Measurements from ENCODE around the gene SLC44A4. TPM values are rescaled to one million over a fixed set of nuclear protein-coding genes. Genes with fewer than 3 reads are reported as not detected.

SLC44A4 gene
- total and polyA plus RNA-seq, 4 donors = 0.13 to 2.4 (median 0.17) TPM; not detected in 1

DNA sequence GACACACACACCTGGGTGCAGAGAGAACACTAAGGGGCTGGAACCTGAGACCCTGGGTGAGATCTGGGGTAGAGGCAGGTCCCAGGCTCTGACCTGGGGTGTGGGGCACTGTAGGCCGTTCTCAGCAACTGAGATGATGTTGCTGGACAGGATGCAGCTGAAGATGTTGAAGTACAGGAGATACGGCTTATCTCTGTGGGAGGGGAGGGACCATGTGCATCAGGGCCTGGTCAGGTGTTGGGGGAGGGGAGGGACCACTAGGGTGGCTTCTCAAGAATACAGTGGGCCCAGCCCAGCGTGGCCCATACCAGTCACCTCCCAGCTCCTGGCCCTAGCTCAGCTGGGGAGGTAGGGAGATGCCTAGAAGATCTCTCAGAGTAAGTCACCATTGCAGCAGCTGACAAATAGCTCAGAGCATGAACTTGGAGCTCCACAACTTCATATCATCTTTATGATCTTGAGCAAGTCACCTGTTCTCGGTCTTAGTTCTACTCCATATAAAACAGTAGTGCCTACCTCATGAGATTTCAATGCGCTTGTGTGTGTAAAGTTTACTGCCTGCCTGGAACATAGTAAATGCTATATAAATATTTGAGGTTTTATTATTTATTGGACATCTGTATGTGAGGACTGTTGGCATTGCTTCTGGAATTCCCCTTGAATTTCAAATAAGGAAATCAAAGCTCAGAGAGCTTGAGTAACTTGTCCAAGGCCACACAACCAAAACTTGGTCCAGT is 3.8 kb downstream of the SLC44A4 start:
- WGBS = 77% methylated on average over 5 of the region's 5 CpGs
- Histone ChIP-seq H3K36me3 (ENCODE audit: control insufficient read depth in 4 of 4, insufficient read depth in 3 of 4, low read depth in 1 of 4, low read length in 3 of 4) (peaks cover 0 to 5% (median 2%) of the 10 kb centered on the region in 4 donors), H3K9ac (ENCODE audit: low read depth in 1 of 2, low read length in 2 of 2) (no peak overlapping the region), H3K27me3 (ENCODE audit: control insufficient read depth in 4 of 4, insufficient read depth in 4 of 4, low read length in 3 of 4) (no peaks in the 10 kb centered on the region), H3K4me3 (ENCODE audit: low read depth in 1 of 3, low read length in 3 of 3) (no peak overlapping the region), H3K9me3 (ENCODE audit: control insufficient read depth in 4 of 4, low read length in 3 of 4) (no peaks in the 10 kb centered on the region), H3K27ac (ENCODE audit: low read depth in 1 of 2, low read length in 2 of 2) (no peak overlapping the region), H3K4me1 (ENCODE audit: control insufficient read depth in 4 of 4, insufficient read depth in 4 of 4, low read length in 3 of 4) (no peaks in the 10 kb centered on the region)
- TF ChIP-seq FOXA1 (IDR thresholded peaks at IDR 0.05) = no peak
- no peak for TF ChIP-seq RXRA (IDR thresholded peaks at IDR 0.05)
- no peak for TF ChIP-seq REST (IDR thresholded peaks at IDR 0.05)
- TF ChIP-seq, protein P1, sequence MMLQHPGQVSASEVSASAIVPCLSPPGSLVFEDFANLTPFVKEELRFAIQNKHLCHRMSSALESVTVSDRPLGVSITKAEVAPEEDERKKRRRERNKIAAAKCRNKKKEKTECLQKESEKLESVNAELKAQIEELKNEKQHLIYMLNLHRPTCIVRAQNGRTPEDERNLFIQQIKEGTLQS (IDR thresholded peaks at IDR 0.05) = no peak
- TF ChIP-seq YY1 (IDR thresholded peaks at IDR 0.05) = no peak
- no peak for TF ChIP-seq RAD21 (IDR thresholded peaks at IDR 0.05)
- TF ChIP-seq CTCF (IDR thresholded peaks at IDR 0.05; ENCODE audit: low read depth, low read length, missing input control) = no peak
- no peak for TF ChIP-seq HNF4A (conservative IDR thresholded peaks at IDR 0.05)
- no peak for TF ChIP-seq ZBTB33 (IDR thresholded peaks at IDR 0.05)
- TF ChIP-seq EGR1 (IDR thresholded peaks at IDR 0.05; ENCODE audit: low read depth in 2 of 2) = no peak
- TF ChIP-seq TAF1 (conservative IDR thresholded peaks at IDR 0.05) = no peak
- no peak for TF ChIP-seq NR2F2 (IDR thresholded peaks at IDR 0.05)
- no peak for TF ChIP-seq MAX (IDR thresholded peaks at IDR 0.05)
- no peak for TF ChIP-seq HNF4G (IDR thresholded peaks at IDR 0.05)
- TF ChIP-seq GABPA (IDR thresholded peaks at IDR 0.05 in 1 of 2, conservative IDR thresholded peaks at IDR 0.05 in 1 of 2) = no peak
- no peak for DNase-seq (ENCODE audit: low spot score)
